H1 (cell line): Measurements from ENCODE around the gene PRR3. TPM values are rescaled to one million over a fixed set of nuclear protein-coding genes. Genes with fewer than 3 reads are reported as not detected.

ENCODE experiments used
- CTCF ChIA-PET: fragments of 300-600 bp; sonication (Branson Sonifier 250); formaldehyde crosslinking; loops from one replicate; lab custom pipeline; 2021; ENCODE audit not compliant: partially characterized antibody; lab: Charles Lee
- POLR2A ChIA-PET: fragments of 300-600 bp; sonication (Branson Sonifier 250); formaldehyde crosslinking; loops from one replicate; lab custom pipeline; 2021; ENCODE audit warnings: inconsistent platforms; ENCODE audit not compliant: partially characterized antibody; lab: Charles Lee
- DNase-seq, 2 experiments: peaks; one replicate each; pipeline versions ENCODE4 v3.0.0 to v3.0.0-alpha.2; 2010 to 2022; ENCODE audit warnings: low spot score in 2 of 2, low read depth in 1 of 2, mixed read lengths in 1 of 2
- FAIRE-seq: peaks from 2 replicates; lab custom pipeline; 2011; peaks lifted over from hg19 to GRCh38; lab: Jason Lieb, UNC
- H2AFZ ChIP-seq: 2 replicates; pipeline ENCODE4 v1.8.1; 2012; ENCODE audit warnings: low read length, inconsistent platforms
- H2AK5ac ChIP-seq: 2 replicates; pipeline ENCODE4 v1.6.1; 2013; ENCODE audit warnings: low read depth, low read length
- H2BK120ac ChIP-seq: replicated peaks from 2 replicates; pipeline ENCODE3; 2013; ENCODE audit warnings: low read depth, low read length, inconsistent platforms
- H2BK12ac ChIP-seq: 2 replicates; pipeline ENCODE4 v1.6.1; 2013; ENCODE audit warnings: low read depth, low read length
- H2BK15ac ChIP-seq: 2 replicates; pipeline ENCODE4 v1.6.1; 2013; ENCODE audit warnings: low read length
- H2BK20ac ChIP-seq: 2 replicates; pipeline ENCODE4 v1.6.1; 2013; ENCODE audit warnings: low read length
- H2BK5ac ChIP-seq: 2 replicates; pipeline ENCODE4 v1.6.1; 2013; ENCODE audit warnings: low read depth, low read length
- H3K14ac ChIP-seq: 2 replicates; pipeline ENCODE4 v1.6.1; 2013; ENCODE audit warnings: inconsistent platforms; ENCODE audit not compliant: insufficient read length
- H3K18ac ChIP-seq: 2 replicates; pipeline ENCODE4 v1.6.1; 2013; ENCODE audit warnings: low read length; ENCODE audit errors: extremely low read depth
- H3K23ac ChIP-seq: 2 replicates; pipeline ENCODE4 v1.6.1; 2013; ENCODE audit warnings: inconsistent platforms; ENCODE audit not compliant: insufficient read length
- H3K23me2 ChIP-seq: 2 replicates; pipeline ENCODE4 v1.6.1; 2013; ENCODE audit warnings: low read depth, low read length
- H3K27ac ChIP-seq: 2 replicates; pipeline ENCODE4 v1.6.1; 2011; ENCODE audit warnings: low read depth, low read length, inconsistent platforms
- H3K27me3 ChIP-seq, 4 experiments: replicated peaks in 1 of 4; 1 replicate in 1 of 4; 2 replicates in 3 of 4; pipeline versions ENCODE4 v1.6.1 to v1.8.1; 2011 to 2013; ENCODE audit warnings: low read length in 3 of 4, mild to moderate bottlenecking in 3 of 4, inconsistent platforms in 2 of 4, mixed read lengths in 2 of 4, moderate library complexity in 1 of 4; ENCODE audit not compliant: control insufficient read depth in 3 of 4, insufficient read depth in 3 of 4; ENCODE audit errors: extremely low read depth in 1 of 4
- H3K36me3 ChIP-seq, 4 experiments: 2 replicates each; pipeline versions ENCODE4 v1.6.1 to v1.8.1; 2011 to 2013; ENCODE audit warnings: mild to moderate bottlenecking in 4 of 4, low read length in 3 of 4, moderate library complexity in 2 of 4, control low read depth in 1 of 4, inconsistent platforms in 1 of 4; ENCODE audit not compliant: insufficient read depth in 4 of 4, control insufficient read depth in 2 of 4
- H3K4ac ChIP-seq: replicated peaks from 2 replicates; pipeline ENCODE3; 2013; ENCODE audit warnings: low read length, low read depth, mixed read lengths, inconsistent platforms; ENCODE audit not compliant: insufficient read length
- H3K4me1 ChIP-seq, 4 experiments: replicated peaks in 1 of 4; 1 replicate in 1 of 4; 2 replicates in 3 of 4; pipeline versions ENCODE4 v1.6.1 to v1.8.1; 2011 to 2013; ENCODE audit warnings: low read length in 3 of 4, inconsistent platforms in 2 of 4, mixed read lengths in 1 of 4; ENCODE audit not compliant: insufficient read depth in 4 of 4, control insufficient read depth in 3 of 4
- H3K4me2 ChIP-seq, 2 experiments: 2 replicates each; pipeline versions ENCODE4 v1.6.1 to v1.8.1; 2011 to 2013; ENCODE audit warnings: low read depth in 2 of 2, low read length in 2 of 2, control low read depth in 1 of 2, inconsistent platforms in 1 of 2, mild to moderate bottlenecking in 1 of 2; ENCODE audit not compliant: insufficient read depth in 1 of 2
- H3K4me3 ChIP-seq, 4 experiments: fragments of 200-600, 300-600 bp in 1 of 4; sonication (generic), shearing (Covaris generic), sonication (Bioruptor Twin) in 1 of 4; 2 replicates each; pipeline versions ENCODE4 v1.5.1 to v1.8.1; 2011 to 2016; ENCODE audit warnings: low read length in 4 of 4, low read depth in 3 of 4, control low read depth in 2 of 4, inconsistent platforms in 2 of 4, mild to moderate bottlenecking in 2 of 4, mixed read lengths in 1 of 4, moderate library complexity in 1 of 4; ENCODE audit not compliant: insufficient read depth in 2 of 4; ENCODE audit errors: extremely low read depth in 1 of 4
- H3K56ac ChIP-seq: replicated peaks from 2 replicates; pipeline ENCODE3; 2013; ENCODE audit warnings: low read depth, mild to moderate bottlenecking, mixed read lengths, low read length, inconsistent platforms; ENCODE audit not compliant: insufficient read length
- H3K79me1 ChIP-seq: 2 replicates; pipeline ENCODE4 v1.6.1; 2013; ENCODE audit warnings: low read depth, low read length, control low read depth
- H3K79me2 ChIP-seq, 2 experiments: 2 replicates each; pipeline versions ENCODE4 v1.6.1 to v1.8.1; 2012 to 2013; ENCODE audit warnings: low read length in 2 of 2, mild to moderate bottlenecking in 2 of 2, inconsistent platforms in 1 of 2; ENCODE audit not compliant: insufficient read depth in 2 of 2, control insufficient read depth in 1 of 2
- H3K9ac ChIP-seq, 4 experiments: replicated peaks in 1 of 4; 1 replicate in 1 of 4; 2 replicates in 3 of 4; pipeline versions ENCODE4 v1.6.1 to v1.8.1; 2011 to 2013; ENCODE audit warnings: low read depth in 3 of 4, low read length in 3 of 4, control low read depth in 2 of 4, mild to moderate bottlenecking in 2 of 4, moderate library complexity in 2 of 4, inconsistent platforms in 1 of 4; ENCODE audit errors: extremely low read depth in 1 of 4
- H3K9me3 ChIP-seq, 2 experiments: 2 replicates each; pipeline versions ENCODE4 v1.6.1 to v1.8.1; 2012 to 2013; ENCODE audit warnings: mild to moderate bottlenecking in 2 of 2, moderate library complexity in 2 of 2, control low read depth in 1 of 2, inconsistent platforms in 1 of 2, low read depth in 1 of 2, low read length in 1 of 2, mixed read lengths in 1 of 2; ENCODE audit not compliant: insufficient read depth in 2 of 2
- H4K20me1 ChIP-seq, 2 experiments: replicated peaks in 1 of 2; 2 replicates each; pipeline versions ENCODE3 to v1.8.1; 2011 to 2013; ENCODE audit warnings: inconsistent platforms in 2 of 2, low read length in 2 of 2, mild to moderate bottlenecking in 1 of 2; ENCODE audit not compliant: insufficient read depth in 2 of 2, control insufficient read depth in 1 of 2
- H4K5ac ChIP-seq: 2 replicates; pipeline ENCODE4 v1.6.1; 2013; ENCODE audit warnings: low read length, low read depth, mixed read lengths, inconsistent platforms; ENCODE audit not compliant: insufficient read length
- H4K8ac ChIP-seq: 2 replicates; pipeline ENCODE4 v1.8.0; 2013; ENCODE audit warnings: mild to moderate bottlenecking, moderate library complexity, low read length, inconsistent platforms; ENCODE audit not compliant: insufficient read depth; ENCODE audit errors: extremely low read depth
- H4K91ac ChIP-seq: replicated peaks from 2 replicates; pipeline ENCODE3; 2013; ENCODE audit warnings: low read length, mixed read lengths, inconsistent platforms; ENCODE audit not compliant: insufficient read length
- ATF3 ChIP-seq: IDR thresholded peaks from 2 replicates; pipeline ENCODE4 v1.6.1; 2011; ENCODE audit warnings: low read depth, mild to moderate bottlenecking, low read length; ENCODE audit not compliant: insufficient read depth
- BRCA1 ChIP-seq: IDR thresholded peaks from 2 replicates; pipeline ENCODE4 v1.6.1; 2012; ENCODE audit warnings: low read depth, low read length, improper control_type of control experiment
- CBX8 ChIP-seq: fragments of 300-800, 300-1000 bp; sonication (generic); IDR thresholded peaks from 2 replicates; pipeline ENCODE4 v1.7.1; 2016; ENCODE audit warnings: low read depth, low read length, borderline replicate concordance
- CHD1 ChIP-seq: IDR thresholded peaks from 2 replicates; pipeline ENCODE4 v1.6.1; 2012; ENCODE audit warnings: low read depth, low read length, improper control_type of control experiment
- EGR1 ChIP-seq: IDR thresholded peaks from 2 replicates; pipeline ENCODE4 v1.6.1; 2011; ENCODE audit warnings: low read depth, low read length, borderline replicate concordance
- GTF2F1 ChIP-seq: IDR thresholded peaks from 2 replicates; pipeline ENCODE4 v1.6.1; 2012; ENCODE audit warnings: low read depth, low read length, improper control_type of control experiment, borderline replicate concordance
- POLR2AphosphoS5 ChIP-seq: IDR thresholded peaks from 2 replicates; pipeline ENCODE4 v1.6.1; 2011; ENCODE audit warnings: low read depth, low read length
- RAD21 ChIP-seq, 2 experiments: IDR thresholded peaks in 1 of 2; conservative IDR thresholded peaks in 1 of 2; 2 replicates each; pipeline ENCODE4 v1.6.1; 2011; ENCODE audit warnings: low read depth in 2 of 2, low read length in 2 of 2, improper control_type of control experiment in 1 of 2, inconsistent platforms in 1 of 2, mild to moderate bottlenecking in 1 of 2, moderate library complexity in 1 of 2
- RXRA ChIP-seq: IDR thresholded peaks from 2 replicates; pipeline ENCODE4 v1.6.1; 2011; ENCODE audit warnings: low read depth, mild to moderate bottlenecking, low read length, moderate library complexity; ENCODE audit not compliant: insufficient read depth
- SAP30 ChIP-seq: fragments of 300-600 bp; sonication (generic); IDR thresholded peaks from 2 replicates; pipeline ENCODE4 v1.7.1; 2012; ENCODE audit warnings: low read length, moderate library complexity, mild to moderate bottlenecking, inconsistent platforms; ENCODE audit not compliant: insufficient read depth, insufficient replicate concordance
- SRF ChIP-seq: IDR thresholded peaks from 2 replicates; pipeline ENCODE4 v1.6.1; 2011; ENCODE audit warnings: mild to moderate bottlenecking, low read depth, low read length, moderate library complexity
- SUZ12 ChIP-seq: fragments of 200-600 bp; sonication (generic); IDR thresholded peaks from 2 replicates; pipeline ENCODE4 v1.6.1; 2012; ENCODE audit warnings: mild to moderate bottlenecking, inconsistent platforms, low read length, moderate library complexity, mixed read lengths
- TBP ChIP-seq: IDR thresholded peaks from 2 replicates; pipeline ENCODE4 v1.6.1; 2011; ENCODE audit warnings: low read depth, low read length, improper control_type of control experiment
- WGBS, 2 experiments: shearing (Covaris generic) in 1 of 2; methylation state at CpG; one replicate each; pipeline versions ENCODE4 v1.1.6 to v1.1.7; 2013 to 2015; ENCODE audit warnings: low lambda C conversion rate in 2 of 2, mixed read lengths in 2 of 2, inconsistent platforms in 1 of 2, low coverage in 1 of 2, missing lambda C conversion rate in 1 of 2; ENCODE audit not compliant: insufficient replicate concordance in 2 of 2, insufficient coverage in 1 of 2, insufficient read length in 1 of 2; ENCODE audit errors: extremely low coverage in 1 of 2, missing lambda C conversion rate in 1 of 2; 5-methylcytosine and 5-hydroxymethylcytosine counted together
- polyA plus RNA-seq, 7 experiments: library from polyadenylated mRNA; depleted of rRNA in 3 of 7; stranded (reverse) in 5 of 7; unstranded in 2 of 7; fragments of >200 nt in 5 of 7; fragments of 200-250 nt in 2 of 7; gene quantifications; 1 replicate in 5 of 7; 2 replicates in 1 of 7; 4 replicates in 1 of 7; pipeline versions ENCODE4 v1.2.1 to v1.2.3, GENCODE V29; 2011 to 2013; ENCODE audit warnings: missing spikeins in 2 of 7, mixed read lengths in 2 of 7
- total RNA-seq: library from RNA; stranded (reverse); fragmentation: NEBNext Ultra II Directional; extraction: Animal tissue kit (Norgen Biotek cat#: 25700); gene quantifications from 2 replicates; pipeline ENCODE4 v1.2.1, GENCODE V29; 2021

PRR3 gene
- total and polyA plus RNA-seq, 2 of the 8 experiments (the other 6 are each of a cell fraction or from before 2014, with no cell fraction given): 10.5 to 24.2 TPM

GRCh38 chr6:30570263-30570662 is 13.2 kb downstream of the PRR3 start:
- Histone ChIP-seq H3K18ac (no peak overlapping the region), H2AK5ac (no peak overlapping the region), H2BK5ac (no peak overlapping the region), H2BK120ac (no peak overlapping the region), H4K8ac (no peak overlapping the region), H3K27me3 (no peaks in the 10 kb centered on the region), H3K4me1 (peaks cover 0 to 4% (median 2%) of the 10 kb centered on the region in 4 experiments; a peak in 5 of 7 replicates), H3K9me3 (no peaks in the 10 kb centered on the region), H3K4ac (no peak overlapping the region), H3K4me2 (peak overlapping the region; percentile 91 to 93; a peak in 3 of 4 replicates), H2BK20ac (no peak overlapping the region), H3K23ac (no peak overlapping the region), H3K4me3 (peak overlapping the region; percentile 88 to 98 (median 95); a peak in 7 of 8 replicates), H2BK12ac (no peak overlapping the region), H4K91ac (no peak overlapping the region), H3K79me1 (peaks cover 12% of the 10 kb centered on the region; the same call in 1 of the 2 replicates), H4K20me1 (peaks cover 3 to 14% of the 10 kb centered on the region in 2 experiments), H2BK15ac (no peak overlapping the region), H2AFZ (no peak overlapping the region), H3K79me2 (peaks cover 23 to 37% of the 10 kb centered on the region in 2 experiments), H4K5ac (no peak overlapping the region), H3K9ac (no peak overlapping the region; a peak in 3 of 7 replicates), H3K36me3 (peaks cover 0 to 5% (median 0%) of the 10 kb centered on the region in 4 experiments; a peak in 3 of 8 replicates), H3K27ac (no peak overlapping the region), H3K14ac (no peak overlapping the region), H3K23me2 (peaks cover 9% of the 10 kb centered on the region; the same call in 1 of the 2 replicates), H3K56ac (no peak overlapping the region)
- ChIA-PET CTCF (interaction anchor here (1.4 to 2.3 kb wide), 4 partner anchors 25 to 86 kb away, joined by 4 to 14 read pairs (median 11); no protein-coding TSS in a partner anchor), POLR2A (interaction anchor here (1.1 to 3.5 kb wide), 12 partner anchors 8 to 102 kb away, joined by 3 to 34 read pairs (median 7); partner anchors contain the start of genes DHX16, GNL1 and PRR3)
- DNase-seq: no peak
- 50% methylated on average over 1 of the region's 1 CpG; no CpG with 5 or more reads in 1 of the 2 experiments for WGBS, 2 experiments
- no peak for FAIRE-seq
- TF ChIP-seq TBP (no peak), SAP30 (no peak), SRF (no peak), BRCA1 (no peak), CBX8 (no peak), GTF2F1 (no peak), SUZ12 (no peak), RAD21 (IDR thresholded peaks at IDR 0.05 in 1 of 2, conservative IDR thresholded peaks at IDR 0.05 in 1 of 2; ENCODE audit: low read depth in 2 of 2, low read length in 2 of 2) (no peak), RXRA (no peak), EGR1 (no peak), CHD1 (no peak), POLR2AphosphoS5 (no peak), ATF3 (no peak)
